SJCRH30 (cell line): Measurements from ENCODE around the gene MUSTN1. TPM values are rescaled to one million over a fixed set of nuclear protein-coding genes. Genes with fewer than 3 reads are reported as not detected.
A peak's percentile ranks its signal among the peaks of the same experiment; 100 is the strongest.

Experiments used
- DNase-seq, 2 experiments: peaks; one replicate each; pipeline ENCODE4 v3.0.0-alpha.2; 2015 to 2020
- H3K27ac ChIP-seq: fragments of 250-450 bp; sonication (Bioruptor Pico); 2 replicates; pipeline ENCODE4 v1.5.1; 2020; ENCODE audit warnings: mild to moderate bottlenecking, moderate library complexity
- H3K27me3 ChIP-seq: fragments of 250-450 bp; sonication (Bioruptor Pico); 2 replicates; pipeline ENCODE4 v1.5.1; 2020; ENCODE audit warnings: mild to moderate bottlenecking, moderate library complexity
- H3K36me3 ChIP-seq: fragments of 250-450 bp; sonication (Bioruptor Pico); 2 replicates; pipeline ENCODE4 v1.5.1; 2020; ENCODE audit warnings: mild to moderate bottlenecking, moderate library complexity
- H3K4me1 ChIP-seq: fragments of 250-450 bp; sonication (Bioruptor Pico); 2 replicates; pipeline ENCODE4 v1.5.1; 2020; ENCODE audit warnings: mild to moderate bottlenecking, moderate library complexity
- H3K4me3 ChIP-seq: fragments of 250-450 bp; sonication (Bioruptor Pico); 2 replicates; pipeline ENCODE4 v1.5.1; 2020; ENCODE audit warnings: mild to moderate bottlenecking, moderate library complexity
- H3K9me3 ChIP-seq: fragments of 250-450 bp; sonication (Bioruptor Pico); replicated peaks from 2 replicates; pipeline ENCODE4 v1.5.1; 2020; ENCODE audit warnings: mild to moderate bottlenecking, moderate library complexity
- total RNA-seq: library from RNA; depleted of rRNA; stranded (reverse); fragments of >200 nt; shearing (Covaris generic); gene quantifications from 2 replicates; pipeline ENCODE4 v1.2.3, GENCODE V29; 2014

MUSTN1 gene
- total RNA-seq, 1 experiment from 2014 or later = 35.7 TPM

DNA sequence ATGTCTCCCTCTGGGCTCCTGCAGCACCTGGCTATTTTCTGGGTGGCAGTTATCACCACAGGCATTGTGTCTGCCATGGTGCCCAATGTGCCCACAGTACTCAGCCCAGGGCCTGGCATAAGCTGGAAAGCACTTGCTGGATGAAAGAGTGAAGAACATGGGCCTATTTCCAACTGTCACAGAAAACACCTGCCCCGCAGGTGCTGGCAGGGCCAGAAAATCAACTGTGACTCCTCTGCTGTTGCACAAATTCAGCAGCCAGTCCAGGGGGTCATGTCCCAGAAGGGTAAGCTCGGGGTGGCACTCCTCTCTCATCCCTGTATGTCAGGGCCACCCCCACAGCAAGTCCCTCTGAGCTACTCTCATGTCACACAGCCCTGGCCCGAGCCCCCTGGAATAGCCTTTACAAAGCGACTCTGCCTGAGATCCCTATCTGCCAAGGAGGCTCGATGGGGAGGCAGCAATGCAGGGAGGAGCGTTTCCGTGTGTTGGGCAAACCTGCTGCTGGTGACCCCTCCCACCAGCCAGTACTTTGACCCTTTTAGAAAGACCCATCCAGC lies 23.3 kb downstream of the MUSTN1 start:
- H3K27me3 ChIP-seq = no peaks in the 10 kb centered on the region
- no peaks in the 10 kb centered on the region for H3K9me3 ChIP-seq
- H3K27ac ChIP-seq = no peak overlapping the region
- no peaks in the 10 kb centered on the region for H3K36me3 ChIP-seq
- no peak for DNase-seq
- no peaks in the 10 kb centered on the region for H3K4me1 ChIP-seq
- no peak overlapping the region for H3K4me3 ChIP-seq

DNA sequence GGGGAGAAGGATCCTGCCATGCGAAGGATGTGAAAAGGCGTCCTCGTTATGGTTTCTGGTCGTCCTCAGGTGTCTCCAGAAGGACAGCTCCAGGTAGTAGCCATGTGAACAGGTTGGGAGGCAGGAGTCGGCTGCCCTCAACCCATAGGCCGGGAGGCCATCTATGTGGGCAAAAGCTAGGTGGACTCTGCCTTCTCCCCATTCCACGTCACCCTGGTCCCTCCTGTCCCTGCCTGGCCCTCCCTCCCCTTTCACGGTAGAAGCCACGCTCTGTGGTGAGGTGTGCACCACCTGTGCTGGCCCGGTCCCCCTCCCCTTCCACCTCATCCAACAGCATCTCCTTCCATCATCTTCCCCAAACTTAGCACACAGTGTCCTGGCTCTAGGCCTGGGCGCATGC lies 23.9 kb downstream of the MUSTN1 start:
- DNase-seq = no peak
- Histone ChIP-seq H3K36me3 (no peaks in the 10 kb centered on the region), H3K4me3 (no peak overlapping the region), H3K27ac (no peak overlapping the region), H3K9me3 (no peaks in the 10 kb centered on the region), H3K4me1 (no peaks in the 10 kb centered on the region), H3K27me3 (no peaks in the 10 kb centered on the region)

GRCh38 chr3:52809662-52810377 lies 25.0 kb downstream of the MUSTN1 start:
- Histone ChIP-seq H3K27ac (no peak overlapping the region), H3K9me3 (no peaks in the 10 kb centered on the region), H3K36me3 (no peaks in the 10 kb centered on the region), H3K27me3 (no peaks in the 10 kb centered on the region), H3K4me3 (no peak overlapping the region), H3K4me1 (no peaks in the 10 kb centered on the region)
- DNase-seq = no peak

GRCh38 chr3:52809149-52809548 lies 25.7 kb downstream of the MUSTN1 start:
- no peaks in the 10 kb centered on the region for H3K9me3 ChIP-seq
- no peaks in the 10 kb centered on the region for H3K36me3 ChIP-seq
- no peak for DNase-seq
- no peaks in the 10 kb centered on the region for H3K4me1 ChIP-seq
- no peaks in the 10 kb centered on the region for H3K27me3 ChIP-seq
- no peak overlapping the region for H3K27ac ChIP-seq
- H3K4me3 ChIP-seq = no peak overlapping the region

DNA sequence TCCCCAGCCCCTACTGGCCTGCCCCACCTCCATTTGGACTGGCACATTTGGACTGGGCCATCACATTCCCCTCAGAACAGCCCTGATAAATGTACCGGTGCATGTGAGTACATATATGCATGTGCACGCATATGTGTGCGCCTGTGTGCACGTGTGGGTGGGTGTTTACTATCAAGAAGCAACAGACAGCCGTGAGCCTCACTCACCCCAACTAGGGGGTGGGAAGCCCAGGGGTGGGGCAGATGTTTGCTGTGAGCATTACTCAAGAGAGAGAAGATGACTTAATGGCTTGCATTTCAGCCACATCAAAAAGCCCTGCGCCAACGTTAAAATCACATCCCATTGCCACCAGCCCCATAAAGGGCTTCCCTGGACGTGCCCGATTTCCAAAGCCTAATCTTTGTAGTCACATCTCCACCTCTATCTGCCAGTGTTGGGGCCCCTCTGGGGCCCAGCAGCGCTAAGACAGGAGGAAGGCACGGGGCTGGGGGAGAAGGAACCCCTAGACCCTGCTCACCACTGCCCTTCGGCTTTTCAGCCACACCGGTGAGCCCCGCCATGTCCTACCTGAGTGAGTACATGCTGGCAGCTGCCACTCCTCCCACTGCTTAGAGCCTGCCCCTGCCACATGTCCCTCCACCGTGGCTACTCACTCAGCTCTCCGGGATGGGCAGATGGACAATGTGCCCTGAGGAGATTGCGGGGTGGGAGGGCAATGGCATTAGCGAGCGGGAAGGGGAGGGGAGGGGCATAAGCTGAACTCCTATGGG lies 29.4 kb downstream of the MUSTN1 start:
- Histone ChIP-seq H3K4me1 (no peaks in the 10 kb centered on the region), H3K36me3 (no peaks in the 10 kb centered on the region), H3K9me3 (no peaks in the 10 kb centered on the region), H3K27ac (no peak overlapping the region), H3K27me3 (no peaks in the 10 kb centered on the region), H3K4me3 (no peak overlapping the region)
- no peak for DNase-seq

DNA sequence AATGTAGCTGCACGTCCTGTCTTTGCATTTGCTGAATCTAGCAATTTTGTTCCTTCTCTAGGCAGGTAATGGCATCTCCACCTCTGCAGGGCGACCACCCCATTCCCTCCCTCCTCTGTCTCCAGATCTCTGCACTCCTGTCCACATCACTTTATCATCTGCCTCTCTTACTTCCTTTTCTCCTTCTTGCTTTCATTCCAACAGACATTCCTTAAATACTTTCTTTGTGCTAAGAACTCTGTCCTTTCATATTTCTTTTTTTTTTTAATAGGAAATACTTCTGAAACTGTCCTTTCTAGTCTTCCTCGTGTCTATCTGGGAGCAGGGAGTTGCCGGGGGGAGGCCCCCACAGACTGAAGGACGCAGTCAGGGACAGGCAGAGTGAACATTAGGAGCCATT lies 33.0 kb downstream of the MUSTN1 start:
- H3K36me3 ChIP-seq = no peaks in the 10 kb centered on the region
- DNase-seq = no peak
- H3K27me3 ChIP-seq = no peaks in the 10 kb centered on the region
- H3K4me1 ChIP-seq = no peaks in the 10 kb centered on the region
- H3K4me3 ChIP-seq = no peak overlapping the region
- H3K27ac ChIP-seq = no peak overlapping the region
- no peaks in the 10 kb centered on the region for H3K9me3 ChIP-seq

DNA sequence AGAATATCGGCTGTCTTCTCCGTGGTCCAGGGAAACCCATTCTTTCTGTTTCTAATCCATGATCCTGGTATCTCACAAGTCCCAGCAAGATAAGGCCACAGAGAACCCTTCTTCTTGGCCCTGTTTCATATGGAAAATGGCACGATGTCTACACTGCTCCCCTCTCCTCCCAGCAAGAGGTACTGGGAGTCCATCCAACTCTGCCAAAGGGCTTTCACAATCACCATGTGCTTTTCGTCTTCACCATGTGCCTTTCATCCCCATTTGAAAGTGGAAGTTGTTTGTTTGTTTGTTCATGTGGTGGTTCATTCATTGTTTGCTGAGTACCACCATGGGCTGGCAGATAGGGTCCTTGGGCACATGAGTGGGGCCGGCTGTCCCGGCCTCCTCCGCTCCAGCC lies 34.7 kb downstream of the MUSTN1 start:
- no peak overlapping the region for H3K27ac ChIP-seq
- H3K4me3 ChIP-seq = no peak overlapping the region
- no peaks in the 10 kb centered on the region for H3K27me3 ChIP-seq
- DNase-seq = no peak
- no peaks in the 10 kb centered on the region for H3K36me3 ChIP-seq
- H3K4me1 ChIP-seq = no peaks in the 10 kb centered on the region
- H3K9me3 ChIP-seq = no peaks in the 10 kb centered on the region

- Histone ChIP-seq H3K27ac (no peak overlapping the region), H3K27me3 (no peaks in the 10 kb centered on the region), H3K4me1 (no peaks in the 10 kb centered on the region), H3K36me3 (no peaks in the 10 kb centered on the region), H3K9me3 (no peaks in the 10 kb centered on the region), H3K4me3 (no peak overlapping the region)
- peak; percentile 11 to 48 for DNase-seq
Measured at GRCh38 chr3:52798978-52799476, 35.8 kb downstream of the MUSTN1 start.

- Histone ChIP-seq H3K36me3 (no peaks in the 10 kb centered on the region), H3K27me3 (no peaks in the 10 kb centered on the region), H3K4me3 (no peak overlapping the region), H3K9me3 (no peaks in the 10 kb centered on the region), H3K4me1 (no peaks in the 10 kb centered on the region), H3K27ac (no peak overlapping the region)
- no peak for DNase-seq
Measured at GRCh38 chr3:52798376-52798977, 36.3 kb downstream of the MUSTN1 start.

DNA sequence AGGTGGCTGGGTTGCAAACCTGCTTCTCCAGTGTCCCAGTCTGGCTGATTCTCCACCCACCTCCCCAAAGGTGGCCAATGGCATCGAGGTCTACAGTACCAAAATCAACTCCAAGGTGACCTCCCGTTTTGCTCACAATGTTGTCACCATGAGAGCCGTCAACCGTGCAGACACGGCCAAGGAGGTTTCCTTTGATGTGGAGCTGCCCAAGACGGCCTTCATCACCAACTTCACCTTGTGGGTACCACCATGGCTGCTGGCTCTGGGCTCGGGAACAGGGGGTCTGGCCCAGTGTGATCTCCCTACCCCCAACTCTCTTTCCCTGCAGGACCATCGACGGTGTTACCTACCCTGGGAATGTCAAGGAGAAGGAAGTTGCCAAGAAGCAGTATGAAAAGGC lies 38.4 kb downstream of the MUSTN1 start:
- no peaks in the 10 kb centered on the region for H3K4me1 ChIP-seq
- no peaks in the 10 kb centered on the region for H3K9me3 ChIP-seq
- H3K4me3 ChIP-seq = no peak overlapping the region
- no peaks in the 10 kb centered on the region for H3K36me3 ChIP-seq
- no peak overlapping the region for H3K27ac ChIP-seq
- no peaks in the 10 kb centered on the region for H3K27me3 ChIP-seq
- DNase-seq = no peak

DNA sequence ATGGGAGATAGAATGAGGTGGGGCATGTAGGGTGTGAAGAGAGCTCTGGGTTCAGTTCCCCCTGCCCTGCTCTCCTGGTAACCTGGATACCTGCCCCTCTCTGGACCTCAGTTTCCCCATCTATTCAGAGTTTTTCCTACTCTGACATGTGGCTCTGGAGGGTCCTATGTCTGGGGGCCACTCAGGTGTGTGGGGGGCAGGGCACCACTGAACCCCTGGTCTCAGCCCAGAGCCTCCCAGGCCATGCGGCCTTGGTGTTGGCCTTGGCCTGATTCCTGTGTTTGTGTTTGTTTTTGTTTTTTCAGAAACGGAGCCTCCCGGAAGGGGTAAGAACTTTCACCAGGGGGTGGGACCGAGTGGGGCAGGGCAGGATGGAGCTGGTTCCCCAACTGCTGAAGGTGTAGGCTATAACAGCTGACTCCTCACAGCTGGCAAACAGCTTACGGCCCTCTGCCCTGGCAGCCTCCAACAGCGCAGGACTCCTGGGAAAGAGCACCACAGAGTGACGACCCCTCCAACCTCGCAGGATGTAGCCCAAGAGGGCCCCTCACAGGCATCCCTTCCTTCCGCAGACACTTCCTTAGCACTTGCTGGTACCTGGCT lies 39.4 kb downstream of the MUSTN1 start:
- Histone ChIP-seq H3K4me1 (no peaks in the 10 kb centered on the region), H3K27me3 (no peaks in the 10 kb centered on the region), H3K27ac (no peak overlapping the region), H3K9me3 (no peaks in the 10 kb centered on the region), H3K36me3 (no peaks in the 10 kb centered on the region), H3K4me3 (no peak overlapping the region)
- DNase-seq = no peak

DNA sequence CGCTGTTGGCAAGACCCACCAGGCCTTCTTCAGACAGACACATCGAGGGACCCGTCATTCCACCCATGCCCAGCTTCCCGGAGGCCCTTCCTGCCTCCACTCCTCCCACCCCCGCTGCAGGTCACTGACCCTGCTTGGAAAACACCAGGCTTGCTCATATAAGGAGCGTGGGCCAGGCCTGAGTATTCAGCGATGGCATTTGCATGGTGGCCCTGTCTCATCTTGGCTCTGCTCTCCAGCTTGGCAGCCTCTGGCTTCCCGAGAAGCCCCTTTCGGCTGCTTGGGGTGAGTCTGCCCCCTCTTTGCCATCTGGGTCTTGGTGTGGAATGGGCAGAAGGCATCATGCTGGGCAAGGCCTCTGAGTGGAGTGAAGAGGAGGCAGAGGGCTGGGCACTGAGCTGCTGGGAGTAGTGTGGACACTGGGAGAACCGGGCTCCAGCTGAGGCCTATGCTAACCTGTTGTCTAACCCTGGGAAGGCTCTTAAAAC lies 40.2 kb downstream of the MUSTN1 start, which contains the start of gene ITIH3:
Gene ITIH3 (plus strand): TSS at position 185 of the 488 bp plus-strand sequence. CDS start 8 bp downstream, at position 193.
- Histone ChIP-seq H3K4me3 (no peak within 1 kb of the TSS), H3K9me3 (no peaks in the 10 kb centered on the region), H3K36me3 (no peaks in the 10 kb centered on the region), H3K27me3 (no peaks in the 10 kb centered on the region), H3K4me1 (no peaks in the 10 kb centered on the region), H3K27ac (no peak within 1 kb of the TSS)
- no peak for DNase-seq

- DNase-seq = peak in 1 of 2 experiments; percentile 22
- no peaks in the 10 kb centered on the region for H3K4me1 ChIP-seq
- H3K4me3 ChIP-seq = no peak overlapping the region
- H3K9me3 ChIP-seq = no peaks in the 10 kb centered on the region
- H3K36me3 ChIP-seq = no peaks in the 10 kb centered on the region
- no peaks in the 10 kb centered on the region for H3K27me3 ChIP-seq
- H3K27ac ChIP-seq = no peak overlapping the region
Measured at GRCh38 chr3:52793702-52794611, 40.9 kb downstream of the MUSTN1 start.
